Measurements from ENCODE around the gene ATG4D. TPM values are rescaled to one million over a fixed set of nuclear protein-coding genes. Genes with fewer than 3 reads are reported as not detected.

ATG4D gene
- total RNA-seq, 2 donors from 2014 or later: 47.1 to 61.2 TPM

DNA sequence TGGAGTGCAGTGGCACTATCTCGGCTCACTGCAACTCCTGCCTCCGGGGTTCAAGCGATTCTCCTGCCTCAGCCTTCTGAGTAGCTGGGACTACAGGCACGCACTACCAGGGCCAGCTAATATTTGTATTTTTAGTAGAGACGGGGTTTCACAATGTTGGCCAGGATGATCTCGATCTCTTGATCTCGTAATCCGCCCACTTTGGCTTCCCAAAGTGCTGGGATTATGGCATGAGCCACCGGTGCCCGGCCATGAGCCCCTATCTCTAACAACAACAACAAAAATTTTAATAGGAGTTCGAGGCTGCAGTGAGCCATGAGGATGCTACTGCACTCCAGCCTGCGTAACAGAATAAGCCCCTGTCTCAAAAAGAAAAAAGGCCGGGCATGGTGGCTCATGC lies 38.4 kb downstream of the ATG4D start:
- H3K4me3 ChIP-seq: no peak overlapping the region
- no peak for DNase-seq (ENCODE audit: low spot score)
- H3K36me3 ChIP-seq: no peaks in the 10 kb centered on the region
- peaks cover 0 to 6% of the 10 kb centered on the region in 2 donors for H3K4me1 ChIP-seq
- no peak overlapping the region for H3K27ac ChIP-seq
- TF ChIP-seq CTCF (IDR thresholded peaks at IDR 0.05): no peak
- peaks cover 0 to 4% of the 10 kb centered on the region in 2 donors for H3K27me3 ChIP-seq
- no peaks in the 10 kb centered on the region for H3K9me3 ChIP-seq

GRCh38 chr19:10583036-10583776 lies 39.5 kb downstream of the ATG4D start:
- Histone ChIP-seq H3K27me3 (peaks cover 0 to 4% of the 10 kb centered on the region in 2 donors), H3K9me3 (no peaks in the 10 kb centered on the region), H3K27ac (no peak overlapping the region), H3K4me3 (no peak overlapping the region), H3K4me1 (peaks cover 0 to 6% of the 10 kb centered on the region in 2 donors), H3K36me3 (no peaks in the 10 kb centered on the region)
- no peak for TF ChIP-seq CTCF (IDR thresholded peaks at IDR 0.05)
- no peak for DNase-seq (ENCODE audit: low spot score)

DNA sequence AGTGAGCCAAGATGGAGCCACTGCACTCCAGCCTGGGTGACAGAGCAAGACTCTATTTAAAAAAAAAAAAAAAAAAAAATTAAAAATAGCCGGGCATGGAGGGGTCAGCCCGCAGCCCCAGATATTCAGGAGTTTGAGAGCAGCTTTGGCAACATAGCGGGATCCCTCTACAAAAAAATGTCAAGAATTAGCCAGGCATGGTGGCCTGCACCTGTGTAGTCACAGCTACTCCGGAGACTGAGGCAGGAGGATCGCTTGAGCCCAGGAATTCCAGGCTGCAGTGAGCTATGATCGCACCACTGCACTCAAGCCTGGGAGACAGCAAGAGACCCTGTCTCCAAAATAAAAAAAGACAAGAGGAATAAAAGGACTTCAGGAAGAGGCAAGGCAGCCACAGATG lies 42.7 kb downstream of the ATG4D start:
- peaks cover 0 to 1% of the 10 kb centered on the region in 2 donors for H3K4me1 ChIP-seq
- H3K27ac ChIP-seq: no peak overlapping the region
- H3K4me3 ChIP-seq: no peak overlapping the region
- no peaks in the 10 kb centered on the region for H3K9me3 ChIP-seq
- peaks cover 0 to 4% of the 10 kb centered on the region in 2 donors for H3K27me3 ChIP-seq
- no peak for DNase-seq (ENCODE audit: low spot score)
- TF ChIP-seq CTCF (IDR thresholded peaks at IDR 0.05): no peak
- no peaks in the 10 kb centered on the region for H3K36me3 ChIP-seq

- Histone ChIP-seq H3K27ac (no peak within 1 kb of the TSS), H3K4me1 (no peaks in the 10 kb centered on the region), H3K9me3 (no peaks in the 10 kb centered on the region), H3K4me3 (no peak within 1 kb of the TSS), H3K27me3 (peaks cover 0 to 4% of the 10 kb centered on the region in 2 donors), H3K36me3 (no peaks in the 10 kb centered on the region)
- no peak for TF ChIP-seq CTCF (IDR thresholded peaks at IDR 0.05)
- no peak for DNase-seq (ENCODE audit: low spot score)
Measured at GRCh38 chr19:10587022-10587838, 43.5 kb downstream of the ATG4D start, which contains the start of gene AP1M2. TSS of gene AP1M2 (minus strand) at chr19:10587312. CDS start at chr19:10587231, 81 bp downstream.

DNA sequence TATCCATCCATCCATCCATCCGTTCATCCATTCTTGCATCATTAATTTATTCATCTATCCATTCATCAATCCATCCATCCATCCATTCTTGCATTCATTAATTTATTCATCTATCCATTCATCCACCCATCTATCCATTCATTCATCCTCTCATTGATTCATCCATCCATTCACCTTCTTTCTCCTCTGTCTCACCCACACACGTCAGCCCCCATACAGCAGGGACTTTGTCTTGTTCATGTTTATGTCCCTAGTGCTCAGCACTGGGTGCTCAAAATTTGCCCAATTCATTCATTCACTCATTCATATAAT lies 44.1 kb downstream of the ATG4D start:
- Histone ChIP-seq H3K27ac (no peak overlapping the region), H3K27me3 (peaks cover 0 to 4% of the 10 kb centered on the region in 2 donors), H3K4me1 (no peaks in the 10 kb centered on the region), H3K4me3 (no peak overlapping the region), H3K36me3 (no peaks in the 10 kb centered on the region), H3K9me3 (no peaks in the 10 kb centered on the region)
- DNase-seq (ENCODE audit: low spot score): no peak
- no peak for TF ChIP-seq CTCF (IDR thresholded peaks at IDR 0.05)

All from right atrium auricular region (tissue), 2 donors.